Mucosa of descending colon (tissue), 3 donors: ENCODE results near the gene KCNH6. TPM values are rescaled to one million over a fixed set of nuclear protein-coding genes. Genes with fewer than 3 reads are reported as not detected.

ENCODE experiments used
- ATAC-seq: fragments of 200-7000 bp; cut with Tn5 transposase; one replicate; pipeline ENCODE4 v1.9.1; 2020; ENCODE audit warnings: mild to moderate bottlenecking, moderate library complexity
- DNase-seq, 3 donors: peaks; one replicate each; pipeline ENCODE4 v3.0.0-alpha.2; 2020
- H3K36me3 ChIP-seq: fragments of 200-600 bp; one replicate; pipeline ENCODE4 v1.8.0; 2021; ENCODE audit warnings: low read depth, mild to moderate bottlenecking
- H3K4me1 ChIP-seq: fragments of 200-600 bp; one replicate; pipeline ENCODE4 v1.8.0; 2021; ENCODE audit warnings: low read depth, mild to moderate bottlenecking
- H3K4me3 ChIP-seq: fragments of 200-600 bp; one replicate; pipeline ENCODE4 v1.8.0; 2021; ENCODE audit warnings: mild to moderate bottlenecking
- H3K9me3 ChIP-seq: fragments of 200-600 bp; one replicate; pipeline ENCODE4 v1.8.0; 2021; ENCODE audit warnings: mild to moderate bottlenecking
- CTCF ChIP-seq: fragments of 200-600 bp; IDR thresholded peaks from one replicate; pipeline ENCODE4 v1.8.0; 2022; ENCODE audit warnings: antibody characterized with exemption, mild to moderate bottlenecking
- intact Hi-C, 2 donors: fragments of 100-400 bp; cut with DNase I in 1 of 2; cut with micrococcal nuclease in 1 of 2; formaldehyde crosslinking; loops; one replicate each; pipeline versions ENCODE4 v1.11.0 to v1.11.1; 2022; cut with DNase I, micrococcal nuclease
- total RNA-seq, 3 donors: library from RNA; stranded (reverse); fragmentation: NEBNext Ultra II Directional in 2 of 3; extraction: Animal tissue kit (Norgen Biotek cat#: 25700) in 2 of 3; gene quantifications; one replicate each; pipeline versions ENCODE4 v1.2.1 to v1.2.4, GENCODE V29; 2021 to 2023
- donor health status: DM: no; HTN: no; CAD: no; lungs with moderate emphysema.
- donor health status: DM: no; HTN: no; CAD: no.
- donor health status: DM: no; HTN: yes; CAD: no.

KCNH6 gene
- total RNA-seq, 3 donors from 2014 or later = 0.58 to 0.64 TPM; not detected in 1

DNA sequence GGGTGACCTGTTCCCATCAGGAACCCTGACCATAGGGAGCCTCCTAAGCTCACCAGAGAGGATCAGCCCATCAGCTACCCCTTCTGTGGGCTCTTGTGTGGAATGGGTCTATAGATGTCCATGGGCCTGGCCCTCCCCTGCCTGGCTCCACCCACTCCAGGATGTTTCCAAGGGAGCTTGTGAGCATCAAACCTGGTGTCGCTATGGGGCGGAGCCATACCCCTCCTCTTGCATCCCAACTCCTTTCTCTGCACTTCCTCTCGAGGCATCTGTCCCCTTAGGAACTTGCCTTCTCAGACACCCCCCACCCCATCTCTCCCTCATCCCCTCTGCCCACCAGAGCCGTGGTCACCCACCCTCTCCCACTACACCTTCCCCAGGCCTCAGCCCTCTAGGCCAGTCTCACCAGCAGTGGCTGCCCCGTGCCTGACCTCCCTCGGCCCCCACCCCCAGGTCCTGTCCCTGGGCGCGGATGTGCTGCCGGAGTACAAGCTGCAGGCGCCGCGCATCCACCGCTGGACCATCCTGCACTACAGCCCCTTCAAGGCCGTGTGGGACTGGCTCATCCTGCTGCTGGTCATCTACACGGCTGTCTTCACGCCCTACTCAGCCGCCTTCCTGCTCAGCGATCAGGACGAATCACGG, 10.4 kb downstream of the KCNH6 start:
- Histone ChIP-seq H3K36me3 (no peaks in the 10 kb centered on the region), H3K4me3 (no peak overlapping the region), H3K9me3 (no peaks in the 10 kb centered on the region), H3K4me1 (peaks cover 7% of the 10 kb centered on the region)
- ATAC-seq (no peak), DNase-seq (peak in 2 of 3 donors; percentile 17 to 36)
- no peak for TF ChIP-seq CTCF
- intact Hi-C loops = no loop called here

DNA sequence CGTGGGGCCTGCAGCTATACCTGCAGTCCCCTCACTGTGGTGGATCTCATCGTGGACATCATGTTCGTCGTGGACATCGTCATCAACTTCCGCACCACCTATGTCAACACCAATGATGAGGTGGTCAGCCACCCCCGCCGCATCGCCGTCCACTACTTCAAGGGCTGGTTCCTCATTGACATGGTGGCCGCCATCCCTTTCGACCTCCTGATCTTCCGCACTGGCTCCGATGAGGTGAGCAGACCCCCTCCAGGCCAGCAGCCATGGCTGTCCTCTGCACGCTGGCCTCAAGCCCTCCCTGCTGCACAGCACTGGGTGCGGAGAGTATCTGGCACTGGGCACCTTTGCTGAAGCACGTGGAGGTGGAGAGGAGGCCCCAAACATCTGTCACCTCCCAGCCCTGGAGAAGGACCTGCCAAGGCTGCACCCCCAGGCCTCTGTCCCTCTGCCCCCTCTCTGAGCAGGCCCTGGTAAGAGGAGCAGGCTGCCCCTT, 11.0 kb downstream of the KCNH6 start:
- TF ChIP-seq CTCF = no peak
- H3K36me3 ChIP-seq = no peaks in the 10 kb centered on the region
- no peak overlapping the region for H3K4me3 ChIP-seq
- DNase-seq (peak in 2 of 3 donors; percentile 9 to 27), ATAC-seq (no peak)
- H3K4me1 ChIP-seq = peaks cover 8% of the 10 kb centered on the region
- intact Hi-C loops = no loop called here
- H3K9me3 ChIP-seq = no peaks in the 10 kb centered on the region

DNA sequence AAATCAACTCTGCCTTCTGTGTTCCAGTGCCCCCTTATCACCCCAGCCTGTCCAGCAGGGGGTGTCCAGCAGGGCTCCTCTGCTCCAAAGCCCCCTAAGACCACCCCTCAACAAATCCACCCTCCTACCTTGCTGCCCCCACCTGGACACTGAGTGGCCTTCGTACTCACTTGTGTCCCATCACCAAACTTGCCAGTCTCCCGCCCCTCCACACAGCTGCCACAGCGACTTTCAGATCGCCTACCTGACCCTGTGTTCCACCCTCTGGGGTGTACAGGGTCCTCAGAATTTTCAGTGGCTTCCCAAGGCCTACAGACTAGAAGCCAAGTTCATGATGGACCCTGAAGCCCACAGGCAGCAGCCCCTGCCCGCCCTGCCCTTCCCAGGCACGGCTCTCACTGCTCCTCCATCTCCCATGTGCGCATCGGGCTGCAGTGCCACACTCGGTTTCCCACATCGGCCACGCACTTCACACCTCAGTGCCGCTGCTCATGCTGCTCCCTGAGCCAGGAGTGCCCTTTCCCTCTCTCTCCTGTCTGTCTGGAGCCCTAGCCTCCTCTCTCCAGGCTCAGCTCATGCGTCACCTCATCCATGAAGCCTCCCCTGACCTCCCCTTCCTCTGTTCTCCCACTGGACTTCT, 11.8 kb downstream of the KCNH6 start:
- no peak for ATAC-seq
- TF ChIP-seq CTCF = no peak

DNA sequence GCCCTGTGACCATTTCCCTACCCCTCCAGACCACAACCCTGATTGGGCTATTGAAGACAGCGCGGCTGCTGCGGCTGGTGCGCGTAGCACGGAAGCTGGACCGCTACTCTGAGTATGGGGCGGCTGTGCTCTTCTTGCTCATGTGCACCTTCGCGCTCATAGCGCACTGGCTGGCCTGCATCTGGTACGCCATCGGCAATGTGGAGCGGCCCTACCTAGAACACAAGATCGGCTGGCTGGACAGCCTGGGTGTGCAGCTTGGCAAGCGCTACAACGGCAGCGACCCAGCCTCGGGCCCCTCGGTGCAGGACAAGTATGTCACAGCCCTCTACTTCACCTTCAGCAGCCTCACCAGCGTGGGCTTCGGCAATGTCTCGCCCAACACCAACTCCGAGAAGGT, 12.5 kb downstream of the KCNH6 start:
- Histone ChIP-seq H3K9me3 (no peaks in the 10 kb centered on the region), H3K4me3 (no peak overlapping the region), H3K4me1 (peaks cover 8% of the 10 kb centered on the region), H3K36me3 (no peaks in the 10 kb centered on the region)
- no peak for ATAC-seq
- DNase-seq = no peak
- intact Hi-C loops = no loop called here
- TF ChIP-seq CTCF = no peak

More for the DNA sequence above, 11.8 kb downstream of the KCNH6 start:
- intact Hi-C loops = no loop called here
- H3K4me3 ChIP-seq = no peak overlapping the region
- peaks cover 8% of the 10 kb centered on the region for H3K4me1 ChIP-seq
- H3K36me3 ChIP-seq = no peaks in the 10 kb centered on the region
- H3K9me3 ChIP-seq = no peaks in the 10 kb centered on the region
- DNase-seq = peak in 2 of 3 donors; percentile 7 to 17

DNA sequence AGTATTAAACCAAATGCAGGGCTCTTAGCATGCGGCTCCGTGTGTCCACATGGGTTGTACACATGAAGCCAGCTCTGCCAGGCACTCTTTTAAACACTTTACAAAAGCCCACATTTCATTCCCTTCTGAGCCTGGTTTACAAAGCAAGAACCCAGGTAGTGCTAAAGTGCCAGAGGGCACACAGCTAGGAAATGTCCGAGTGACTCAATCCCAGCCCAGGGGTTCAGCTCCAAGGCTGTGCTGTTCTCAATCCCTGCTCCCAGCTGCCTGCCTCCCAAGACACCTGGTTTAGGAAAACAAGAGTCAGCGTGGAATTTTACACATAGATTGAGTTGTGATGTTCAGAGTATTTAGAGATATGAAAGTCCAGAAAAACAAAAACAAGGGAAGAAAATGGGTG, 13.8 kb downstream of the KCNH6 start:
- Histone ChIP-seq H3K4me1 (peaks cover 8% of the 10 kb centered on the region), H3K9me3 (no peaks in the 10 kb centered on the region), H3K36me3 (no peaks in the 10 kb centered on the region), H3K4me3 (no peak overlapping the region)
- DNase-seq (no peak), ATAC-seq (no peak)
- TF ChIP-seq CTCF = no peak
- intact Hi-C loops = no loop called here
